GM21786 (cell line): ENCODE data around the gene CDSN.

Experiments used
- ATAC-seq: cut with Tn5 transposase; IDR thresholded peaks from one replicate; pipeline ENCODE4 v1.9.1; 2021; ENCODE audit not compliant: unreplicated experiment

CDSN gene

GRCh38 chr6:31116661-31117385 lies 3.4 kb downstream of the CDSN start:
- ATAC-seq: no peak

GRCh38 chr6:31115941-31116560 lies 4.2 kb downstream of the CDSN start:
- ATAC-seq: no peak

- ATAC-seq: no peak
These were observed 5.0 kb downstream of the CDSN start for GRCh38 chr6:31114970-31115849.

- no peak for ATAC-seq
These were observed 5.7 kb downstream of the CDSN start, which contains the start of gene PSORS1C1 for GRCh38 chr6:31114541-31114878. PSORS1C1 (plus strand) TSS chr6:31114800; CDS start chr6:31129633, 14,833 bp downstream.

GRCh38 chr6:31113861-31114540 lies 6.2 kb downstream of the CDSN start:
- no peak for ATAC-seq

- no peak for ATAC-seq
These were observed 7.8 kb downstream of the CDSN start, which contains the start of gene C6orf15 for GRCh38 chr6:31112478-31112877. C6orf15 (minus strand) TSS chr6:31112575; CDS start chr6:31112555, 20 bp downstream.

- no peak for ATAC-seq
These were observed 8.5 kb downstream of the CDSN start for GRCh38 chr6:31111712-31112111.

- no peak for ATAC-seq
These were observed 9.2 kb downstream of the CDSN start for GRCh38 chr6:31110825-31111582.

- ATAC-seq: no peak
These were observed 13.2 kb downstream of the CDSN start for GRCh38 chr6:31107052-31107451.

GRCh38 chr6:31103136-31103535 lies 17.1 kb downstream of the CDSN start:
- ATAC-seq: no peak

- ATAC-seq: no peak
These were observed 21.8 kb downstream of the CDSN start for GRCh38 chr6:31098449-31098938.

GRCh38 chr6:31096656-31097055 lies 23.6 kb downstream of the CDSN start:
- no peak for ATAC-seq

GRCh38 chr6:31096215-31096614 lies 24.0 kb downstream of the CDSN start:
- no peak for ATAC-seq

GRCh38 chr6:31094389-31094881 lies 25.8 kb downstream of the CDSN start:
- no peak for ATAC-seq

GRCh38 chr6:31092769-31093505 lies 27.3 kb downstream of the CDSN start:
- ATAC-seq: no peak

- ATAC-seq: no peak
These were observed 28.0 kb downstream of the CDSN start for GRCh38 chr6:31092238-31092637.

GRCh38 chr6:31091680-31092079 lies 28.6 kb downstream of the CDSN start:
- ATAC-seq: no peak

- no peak for ATAC-seq
These were observed 29.3 kb downstream of the CDSN start for GRCh38 chr6:31090973-31091364.

GRCh38 chr6:31090275-31090972 lies 29.8 kb downstream of the CDSN start:
- no peak for ATAC-seq
